Kasumi-1 (cell line): ENCODE results near the gene ZNF451.
A peak's percentile ranks its signal among the peaks of the same experiment; 100 is the strongest.
"Not testable (repeated sequence)": the region's sequence is repeated elsewhere in the genome, so short reads cannot be mapped to it uniquely, and the experiment has no call there.

Experiments used
- DNase-seq, 2 experiments: peaks; one replicate each; lab custom pipeline; 2025; lab: John Stamatoyannopoulos, UW

Gene ZNF451

GRCh38 chr6:57090458-57091067 is 575 bp downstream of the ZNF451 start:
- not testable (repeated sequence) for DNase-seq

GRCh38 chr6:57091375-57091774 is 1.4 kb downstream of the ZNF451 start:
- not testable (repeated sequence) for DNase-seq

GRCh38 chr6:57094689-57095088 is 4.7 kb downstream of the ZNF451 start:
- no peak for DNase-seq

GRCh38 chr6:57097596-57097995 is 7.6 kb downstream of the ZNF451 start:
- no peak for DNase-seq

DNA sequence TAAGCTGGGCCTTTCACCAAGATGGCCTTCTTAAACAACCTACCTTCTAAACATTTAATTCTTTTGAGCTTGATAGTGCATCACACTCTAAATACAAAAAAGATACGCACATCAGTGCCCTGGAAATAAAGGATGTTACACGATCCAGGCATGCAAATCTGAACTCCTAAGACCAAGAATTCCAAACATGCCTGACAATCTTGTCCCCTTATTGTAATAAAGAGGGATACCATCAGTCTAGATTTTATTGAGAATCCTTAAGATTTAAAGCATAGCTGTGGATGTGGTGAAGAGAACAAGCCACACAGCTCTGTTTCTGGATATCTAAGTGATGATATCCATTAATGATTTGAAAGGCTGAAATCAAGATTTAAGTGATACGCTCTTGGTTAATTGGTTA is 13.0 kb downstream of the ZNF451 start:
- no peak for DNase-seq

DNA sequence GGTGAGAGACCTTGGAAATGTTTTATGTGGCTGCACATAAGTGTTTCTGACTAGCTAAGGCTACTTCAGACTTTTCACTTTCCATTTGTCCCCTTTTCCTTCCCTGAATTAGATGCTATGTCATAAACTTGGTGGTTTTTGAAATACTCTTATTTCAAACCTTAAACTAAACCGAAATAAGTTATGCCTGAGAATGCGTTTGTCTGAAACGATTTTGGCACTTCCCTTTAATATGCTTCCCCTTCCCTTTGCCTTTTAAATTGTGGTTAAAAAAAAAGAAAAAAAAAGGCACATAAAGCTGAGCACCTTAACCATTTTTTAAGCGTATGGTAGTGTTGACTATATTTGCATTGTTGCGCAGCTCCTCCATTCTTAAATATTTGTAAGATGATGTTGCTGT is 14.3 kb downstream of the ZNF451 start:
- DNase-seq, result peak; percentile 56 to 72

- no peak for DNase-seq
Observed at GRCh38 chr6:57106990-57107389, 17.0 kb downstream of the ZNF451 start.

- DNase-seq, result no peak
Observed at GRCh38 chr6:57108691-57109090, 18.7 kb downstream of the ZNF451 start.

DNA sequence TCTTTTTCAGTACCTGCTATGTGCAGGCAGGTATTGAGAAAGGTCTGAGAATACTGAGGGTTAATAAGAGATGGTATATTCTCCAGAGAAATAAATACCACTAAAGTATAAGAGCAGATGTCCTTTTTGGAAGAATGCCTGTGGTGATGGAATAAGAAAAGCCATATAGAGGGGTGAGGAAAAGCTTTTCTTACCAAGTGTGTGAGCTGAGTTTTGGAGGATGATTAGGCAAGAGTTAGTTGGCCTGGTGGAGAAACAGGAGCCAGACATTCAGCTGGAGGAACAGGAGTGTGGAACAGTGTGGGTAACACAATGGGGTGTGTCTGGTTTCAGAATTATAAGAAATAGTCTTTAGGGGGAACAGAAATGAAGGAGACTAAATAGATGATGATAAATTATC is 19.9 kb downstream of the ZNF451 start:
- DNase-seq, result no peak

- no peak for DNase-seq
Observed at GRCh38 chr6:57113105-57113504, 23.1 kb downstream of the ZNF451 start.

- no peak for DNase-seq
Observed at GRCh38 chr6:57116776-57117175, 26.8 kb downstream of the ZNF451 start.

- DNase-seq, result no peak
Observed at GRCh38 chr6:57117796-57118195, 27.8 kb downstream of the ZNF451 start.

GRCh38 chr6:57123111-57123510 is 33.1 kb downstream of the ZNF451 start:
- DNase-seq, result no peak

GRCh38 chr6:57127763-57128162 is 37.8 kb downstream of the ZNF451 start:
- no peak for DNase-seq

GRCh38 chr6:57130661-57131177 is 40.7 kb downstream of the ZNF451 start:
- DNase-seq, result no peak

DNA sequence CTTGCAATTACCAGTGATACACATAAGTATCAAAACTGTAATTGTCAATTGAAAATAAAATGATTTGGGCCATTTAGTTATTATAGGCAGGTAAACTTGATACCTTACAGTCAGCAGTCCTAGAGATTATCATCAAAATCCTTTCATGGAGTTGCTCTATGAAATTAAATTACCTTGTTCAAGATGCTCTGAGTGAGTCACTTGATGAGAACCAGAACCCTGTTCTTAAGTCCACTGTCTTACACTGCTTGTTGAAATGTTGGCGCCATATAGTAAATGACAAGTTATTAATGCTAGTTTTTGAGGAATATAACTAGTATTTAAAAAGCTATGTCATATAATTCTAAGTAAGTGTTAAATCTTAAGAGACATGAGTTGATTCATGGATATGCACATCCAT is 45.0 kb downstream of the ZNF451 start:
- no peak for DNase-seq

- no peak for DNase-seq
Observed at GRCh38 chr6:57135885-57136284, 45.9 kb downstream of the ZNF451 start.

DNA sequence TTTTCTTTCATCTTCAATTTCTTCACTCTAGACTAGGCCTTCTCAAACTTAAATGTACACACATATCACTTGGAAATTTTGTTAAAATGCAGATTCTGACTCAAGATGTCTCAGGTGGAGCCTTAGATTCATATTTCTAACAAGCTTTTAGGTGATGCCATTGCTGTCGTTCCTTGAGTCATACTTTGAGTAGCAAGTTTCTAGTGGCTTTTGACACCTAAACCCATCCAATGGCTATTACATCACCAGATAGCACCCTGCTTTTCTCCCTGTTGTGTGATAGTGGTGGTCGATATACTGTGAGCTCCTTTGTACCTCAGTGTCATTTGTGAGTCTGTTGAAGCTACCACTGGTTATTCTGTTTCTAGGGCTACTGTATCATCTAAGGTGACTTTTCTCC is 47.4 kb downstream of the ZNF451 start:
- DNase-seq, result no peak

DNA sequence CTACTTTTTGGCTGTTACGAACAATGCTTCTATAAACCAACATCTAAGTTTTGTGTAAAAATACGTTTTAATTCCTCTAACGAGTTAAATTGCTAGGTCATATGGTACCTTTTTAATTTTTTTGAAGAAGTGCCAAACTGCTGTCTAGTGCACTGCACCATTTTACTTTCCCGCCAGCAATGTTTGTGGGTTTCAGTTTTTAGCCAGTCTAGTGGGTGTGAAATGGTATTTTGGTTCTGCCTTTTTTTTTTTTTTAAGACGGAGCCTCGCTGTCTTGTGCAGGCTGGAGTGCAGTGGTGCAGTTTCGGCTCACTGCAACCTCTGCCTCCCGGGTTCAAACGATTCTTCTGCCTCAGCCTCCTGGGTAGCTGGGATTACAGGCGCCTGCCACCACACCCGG is 48.0 kb downstream of the ZNF451 start:
- no peak for DNase-seq

GRCh38 chr6:57141451-57142177 is 51.6 kb downstream of the ZNF451 start:
- no peak for DNase-seq

GRCh38 chr6:57142178-57142525 is 52.2 kb downstream of the ZNF451 start:
- no peak for DNase-seq

DNA sequence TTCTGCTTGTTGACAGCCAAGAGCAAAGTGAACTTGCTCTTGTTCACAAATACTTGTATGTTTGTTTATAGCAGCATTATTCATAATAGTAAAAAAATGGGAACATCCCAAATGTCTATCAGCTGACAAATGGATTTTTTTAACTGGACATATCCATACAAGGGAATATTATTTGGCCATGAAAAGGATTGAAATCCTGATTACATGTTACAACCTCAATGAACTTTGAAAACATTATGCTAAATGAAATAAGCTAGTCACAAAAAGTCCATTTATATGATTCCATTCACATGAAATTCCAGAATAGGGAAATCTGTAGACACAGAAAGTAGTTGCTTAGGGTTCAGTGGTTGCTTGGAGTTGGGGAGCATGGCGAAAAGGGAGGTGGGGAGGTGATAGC is 53.7 kb downstream of the ZNF451 start:
- no peak for DNase-seq

GRCh38 chr6:57147401-57147800 is 57.4 kb downstream of the ZNF451 start:
- no peak for DNase-seq
